GM19397 (cell line): ENCODE data around the gene KCTD15.
A peak's percentile ranks its signal among the peaks of the same experiment; 100 is the strongest.

Experiments
- ATAC-seq: cut with Tn5 transposase; IDR thresholded peaks from one replicate; pipeline ENCODE4 v1.9.1; 2021; ENCODE audit warnings: mild to moderate bottlenecking, moderate library complexity; ENCODE audit not compliant: unreplicated experiment

The KCTD15 gene

GRCh38 chr19:33771384-33772101, 25.1 kb upstream of the KCTD15 start:
- no peak for ATAC-seq

- ATAC-seq = no peak
These were observed 24.4 kb upstream of the KCTD15 start for GRCh38 chr19:33772102-33772857.

- no peak for ATAC-seq
These were observed 23.9 kb upstream of the KCTD15 start for GRCh38 chr19:33772858-33773180.

- ATAC-seq = no peak
These were observed 22.7 kb upstream of the KCTD15 start for GRCh38 chr19:33773704-33774624.

GRCh38 chr19:33774751-33775150, 21.9 kb upstream of the KCTD15 start:
- no peak for ATAC-seq

GRCh38 chr19:33775731-33776487, 20.8 kb upstream of the KCTD15 start:
- no peak for ATAC-seq

GRCh38 chr19:33777351-33777750, 19.3 kb upstream of the KCTD15 start:
- ATAC-seq = no peak

- ATAC-seq = no peak
These were observed 18.9 kb upstream of the KCTD15 start for GRCh38 chr19:33777753-33778088.

GRCh38 chr19:33778089-33778791, 18.4 kb upstream of the KCTD15 start:
- ATAC-seq = peak; percentile 85

GRCh38 chr19:33779849-33780248, 16.8 kb upstream of the KCTD15 start:
- ATAC-seq = no peak

GRCh38 chr19:33780251-33780650, 16.4 kb upstream of the KCTD15 start:
- no peak for ATAC-seq

- no peak for ATAC-seq
These were observed 15.9 kb upstream of the KCTD15 start for GRCh38 chr19:33780746-33781145.

- ATAC-seq = no peak
These were observed 15.2 kb upstream of the KCTD15 start for GRCh38 chr19:33781415-33781935.

- ATAC-seq = no peak
These were observed 14.7 kb upstream of the KCTD15 start for GRCh38 chr19:33781996-33782395.

GRCh38 chr19:33784432-33784831, 12.2 kb upstream of the KCTD15 start:
- ATAC-seq = no peak

- ATAC-seq = no peak
These were observed 10.9 kb upstream of the KCTD15 start for GRCh38 chr19:33785795-33786194.

- no peak for ATAC-seq
These were observed 8.0 kb upstream of the KCTD15 start for GRCh38 chr19:33788676-33789075.

- ATAC-seq = no peak
These were observed 7.3 kb upstream of the KCTD15 start for GRCh38 chr19:33789344-33789743.

- no peak for ATAC-seq
These were observed 1.8 kb upstream of the KCTD15 start for GRCh38 chr19:33794683-33795369.
